Activated B cell treated with CpG ODN at 0.5 μM for 24 hours (primary cell): ENCODE data around the gene ULK2. TPM values are rescaled to one million over a fixed set of nuclear protein-coding genes. Genes with fewer than 3 reads are reported as not detected.

Experiments
- ATAC-seq: fragments of 200-7000 bp; cut with Tn5 transposase; one replicate; pipeline ENCODE4 v1.10.0; 2021; ENCODE audit warnings: low read depth, mild to moderate bottlenecking, moderate library complexity
- CTCF ChIA-PET: fragments of 350-600 bp; sonication (Branson Sonifier 250); formaldehyde crosslinking; loops from one replicate; lab custom pipeline; 2021; ENCODE audit warnings: antibody characterized with exemption; lab: Charles Lee
- POLR2A ChIA-PET: fragments of 350-600 bp; sonication (Branson Sonifier 250); formaldehyde crosslinking; loops from one replicate; lab custom pipeline; 2021; ENCODE audit warnings: antibody characterized with exemption; lab: Charles Lee
- DNase-seq: peaks from one replicate; pipeline ENCODE4 v3.0.0; 2022
- H3K27ac Mint-ChIP-seq: one replicate; pipeline ENCODE4 v1.8.0; 2020; ENCODE audit warnings: mixed read lengths
- H3K27me3 Mint-ChIP-seq: one replicate; pipeline ENCODE4 v1.8.0; 2021; ENCODE audit warnings: mixed read lengths
- H3K36me3 Mint-ChIP-seq: one replicate; pipeline ENCODE4 v1.8.0; 2021; ENCODE audit warnings: low read depth, mixed read lengths
- H3K4me1 Mint-ChIP-seq: one replicate; pipeline ENCODE4 v1.8.0; 2021; ENCODE audit warnings: mixed read lengths
- H3K4me3 Mint-ChIP-seq: one replicate; pipeline ENCODE4 v1.8.0; 2020; ENCODE audit warnings: mild to moderate bottlenecking, mixed read lengths
- H3K9me3 Mint-ChIP-seq: one replicate; pipeline ENCODE4 v1.8.0; 2020; ENCODE audit warnings: mixed read lengths
- intact Hi-C: fragments of 100-400 bp; cut with micrococcal nuclease; formaldehyde crosslinking; loops from one replicate; pipeline ENCODE4 v1.15.1; 2024
- total RNA-seq: library from RNA; stranded (reverse); gene quantifications from 2 replicates; pipeline ENCODE4 v1.2.3, GENCODE V29; 2022
- TF ChIP-seq, protein P1 (sequence below): fragments of 200-600 bp; IDR thresholded peaks from one replicate; pipeline ENCODE4 v1.8.0; 2022; ENCODE audit warnings: antibody characterized with exemption, mild to moderate bottlenecking

ULK2 gene
- total RNA-seq, 1 donor from 2014 or later, result 3.0 TPM

DNA sequence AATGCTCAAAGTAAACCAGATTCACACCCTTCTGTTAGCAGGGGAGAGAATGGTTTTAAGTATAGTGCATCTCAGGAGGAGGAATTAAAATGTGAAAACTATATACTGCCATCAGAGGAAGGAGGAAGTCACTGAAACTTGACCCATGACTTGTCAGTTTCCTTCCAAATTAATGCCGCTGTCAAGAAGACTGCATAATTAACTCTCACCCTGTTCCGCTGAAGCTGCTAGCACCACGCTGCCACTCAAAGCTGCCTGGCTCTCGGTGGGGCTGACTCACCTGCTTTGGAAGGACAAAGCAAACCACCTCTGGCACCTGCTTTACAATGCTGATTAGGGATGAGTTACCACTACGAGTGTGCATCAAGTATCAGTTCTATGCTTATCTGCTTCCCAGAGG, 37.8 kb upstream of the ULK2 start:
- DNase-seq, result no peak
- Mint-ChIP-seq H3K4me3 (no peak overlapping the region), H3K9me3 (no peaks in the 10 kb centered on the region), H3K27ac (no peak overlapping the region), H3K4me1 (no peaks in the 10 kb centered on the region), H3K27me3 (no peaks in the 10 kb centered on the region), H3K36me3 (peaks cover 85% of the 10 kb centered on the region)
- TF ChIP-seq, protein P1, sequence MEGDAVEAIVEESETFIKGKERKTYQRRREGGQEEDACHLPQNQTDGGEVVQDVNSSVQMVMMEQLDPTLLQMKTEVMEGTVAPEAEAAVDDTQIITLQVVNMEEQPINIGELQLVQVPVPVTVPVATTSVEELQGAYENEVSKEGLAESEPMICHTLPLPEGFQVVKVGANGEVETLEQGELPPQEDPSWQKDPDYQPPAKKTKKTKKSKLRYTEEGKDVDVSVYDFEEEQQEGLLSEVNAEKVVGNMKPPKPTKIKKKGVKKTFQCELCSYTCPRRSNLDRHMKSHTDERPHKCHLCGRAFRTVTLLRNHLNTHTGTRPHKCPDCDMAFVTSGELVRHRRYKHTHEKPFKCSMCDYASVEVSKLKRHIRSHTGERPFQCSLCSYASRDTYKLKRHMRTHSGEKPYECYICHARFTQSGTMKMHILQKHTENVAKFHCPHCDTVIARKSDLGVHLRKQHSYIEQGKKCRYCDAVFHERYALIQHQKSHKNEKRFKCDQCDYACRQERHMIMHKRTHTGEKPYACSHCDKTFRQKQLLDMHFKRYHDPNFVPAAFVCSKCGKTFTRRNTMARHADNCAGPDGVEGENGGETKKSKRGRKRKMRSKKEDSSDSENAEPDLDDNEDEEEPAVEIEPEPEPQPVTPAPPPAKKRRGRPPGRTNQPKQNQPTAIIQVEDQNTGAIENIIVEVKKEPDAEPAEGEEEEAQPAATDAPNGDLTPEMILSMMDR, result no peak
- POLR2A ChIA-PET, result no interaction called here
- CTCF ChIA-PET, result no interaction called here
- no peak for ATAC-seq
- intact Hi-C loops, result no loop called here

DNA sequence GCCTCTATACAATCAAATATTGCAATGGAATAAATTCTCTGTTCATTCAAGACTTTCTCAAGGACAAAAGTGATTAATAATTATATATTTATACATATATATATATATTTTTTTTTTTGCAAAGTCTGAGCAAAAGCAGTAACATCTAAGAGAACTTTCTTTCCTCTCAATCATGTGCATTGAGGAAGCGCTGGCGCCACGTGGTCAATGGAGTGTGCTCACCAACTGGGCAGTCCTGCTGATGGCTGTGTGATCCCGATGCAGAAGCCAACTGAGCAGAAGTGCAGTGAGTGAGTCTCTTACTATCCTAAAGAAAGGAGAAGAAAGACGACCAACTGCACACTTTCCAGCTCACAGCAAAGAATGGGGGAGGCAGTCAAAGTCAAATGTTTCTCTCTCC, 37.2 kb upstream of the ULK2 start:
- POLR2A ChIA-PET, result no interaction called here
- no peak for ATAC-seq
- intact Hi-C loops, result no loop called here

DNA sequence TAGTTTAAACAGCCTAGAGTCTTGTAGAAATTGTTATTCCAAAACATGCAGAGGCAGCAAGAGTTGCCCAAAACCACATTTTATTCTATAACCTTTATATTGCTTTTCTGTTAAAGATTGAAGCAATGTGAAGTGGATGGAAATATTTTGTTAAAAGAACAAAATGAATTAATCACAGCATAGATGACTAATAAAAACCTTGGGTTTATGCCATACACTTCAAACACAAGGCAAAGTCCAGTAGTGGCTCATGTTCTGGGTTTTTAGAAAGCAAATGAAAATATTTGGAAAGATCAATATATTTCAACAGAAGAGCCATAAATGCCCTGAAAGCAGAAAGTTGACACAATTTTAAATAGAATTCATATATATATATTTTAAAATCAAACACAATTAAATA, 36.7 kb upstream of the ULK2 start:
- no peaks in the 10 kb centered on the region for H3K4me1 Mint-ChIP-seq
- no peaks in the 10 kb centered on the region for H3K9me3 Mint-ChIP-seq
- ATAC-seq (no peak), DNase-seq (no peak)
- TF ChIP-seq, protein P1, result no peak
- ChIA-PET POLR2A (no interaction called here), CTCF (no interaction called here)
- intact Hi-C loops, result no loop called here
- no peaks in the 10 kb centered on the region for H3K27me3 Mint-ChIP-seq
- peaks cover 78% of the 10 kb centered on the region for H3K36me3 Mint-ChIP-seq
- H3K27ac Mint-ChIP-seq, result no peak overlapping the region
- H3K4me3 Mint-ChIP-seq, result no peak overlapping the region

More for the DNA sequence above, 37.2 kb upstream of the ULK2 start:
- TF ChIP-seq, protein P1, result no peak
- CTCF ChIA-PET, result no interaction called here
- Mint-ChIP-seq H3K27me3 (no peaks in the 10 kb centered on the region), H3K4me1 (no peaks in the 10 kb centered on the region), H3K9me3 (no peaks in the 10 kb centered on the region), H3K4me3 (no peak overlapping the region), H3K36me3 (peaks cover 82% of the 10 kb centered on the region), H3K27ac (no peak overlapping the region)
- no peak for DNase-seq

DNA sequence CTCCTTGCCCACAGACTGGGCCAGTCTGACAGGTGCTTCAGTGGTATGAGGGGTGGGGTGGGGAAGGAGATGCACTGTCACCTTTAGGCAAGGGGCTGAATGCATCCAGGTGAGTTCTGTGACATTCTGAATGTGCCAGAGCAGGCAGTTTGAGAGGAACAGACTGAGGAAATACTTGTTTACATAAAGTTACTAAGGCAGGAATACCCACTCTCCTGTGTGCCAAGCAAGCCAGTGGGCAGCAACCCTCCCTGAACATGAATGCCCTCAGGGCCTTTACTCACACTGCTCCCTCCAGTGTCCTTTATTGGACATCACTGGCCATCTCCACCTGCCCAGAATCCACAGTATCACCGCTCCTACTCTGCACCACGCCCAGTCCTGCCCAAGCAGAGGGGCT, 33.1 kb upstream of the ULK2 start:
- peaks cover 43% of the 10 kb centered on the region for H3K36me3 Mint-ChIP-seq
- no peak overlapping the region for H3K4me3 Mint-ChIP-seq
- no peaks in the 10 kb centered on the region for H3K9me3 Mint-ChIP-seq
- DNase-seq, result no peak
- H3K27ac Mint-ChIP-seq, result no peak overlapping the region
- no peaks in the 10 kb centered on the region for H3K4me1 Mint-ChIP-seq
- intact Hi-C loops, result no loop called here
- TF ChIP-seq, protein P1, result no peak
- ChIA-PET POLR2A (no interaction called here), CTCF (no interaction called here)
- ATAC-seq, result no peak
- H3K27me3 Mint-ChIP-seq, result no peaks in the 10 kb centered on the region

DNA sequence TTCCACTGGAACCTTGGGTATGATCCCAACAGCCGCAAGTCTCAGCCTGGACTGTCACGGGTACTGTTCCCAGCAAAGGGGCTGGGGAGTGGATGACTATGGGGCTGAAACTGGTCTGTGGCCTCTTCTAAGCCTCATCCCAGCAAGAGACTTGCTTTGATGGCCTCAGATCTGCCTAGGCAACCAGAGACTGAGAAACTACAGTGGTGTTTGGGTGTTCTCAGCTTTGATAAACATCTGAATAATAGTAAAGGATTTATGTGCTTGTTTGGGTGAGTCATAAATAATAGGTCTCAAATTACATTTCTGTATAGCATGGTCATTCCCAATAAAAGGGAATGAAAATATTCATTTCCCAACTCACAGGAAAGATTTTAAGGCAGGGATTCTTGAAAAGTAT, 30.2 kb upstream of the ULK2 start:
- no peaks in the 10 kb centered on the region for H3K27me3 Mint-ChIP-seq
- ChIA-PET POLR2A (no interaction called here), CTCF (no interaction called here)
- TF ChIP-seq, protein P1, result no peak
- no peak overlapping the region for H3K4me3 Mint-ChIP-seq
- H3K4me1 Mint-ChIP-seq, result no peaks in the 10 kb centered on the region
- H3K36me3 Mint-ChIP-seq, result peaks cover 17% of the 10 kb centered on the region
- DNase-seq (no peak), ATAC-seq (no peak)
- intact Hi-C loops, result no loop called here
- H3K9me3 Mint-ChIP-seq, result no peaks in the 10 kb centered on the region
- H3K27ac Mint-ChIP-seq, result no peak overlapping the region
